ENCODE results near the gene OR8B8. TPM values are rescaled to one million over a fixed set of nuclear protein-coding genes. Genes with fewer than 3 reads are reported as not detected.
"Not testable (repeated sequence)": the region's sequence is repeated elsewhere in the genome, so short reads cannot be mapped to it uniquely, and the experiment has no call there.

Gene OR8B8
- total RNA-seq, 2 donors from 2014 or later, result not detected

DNA sequence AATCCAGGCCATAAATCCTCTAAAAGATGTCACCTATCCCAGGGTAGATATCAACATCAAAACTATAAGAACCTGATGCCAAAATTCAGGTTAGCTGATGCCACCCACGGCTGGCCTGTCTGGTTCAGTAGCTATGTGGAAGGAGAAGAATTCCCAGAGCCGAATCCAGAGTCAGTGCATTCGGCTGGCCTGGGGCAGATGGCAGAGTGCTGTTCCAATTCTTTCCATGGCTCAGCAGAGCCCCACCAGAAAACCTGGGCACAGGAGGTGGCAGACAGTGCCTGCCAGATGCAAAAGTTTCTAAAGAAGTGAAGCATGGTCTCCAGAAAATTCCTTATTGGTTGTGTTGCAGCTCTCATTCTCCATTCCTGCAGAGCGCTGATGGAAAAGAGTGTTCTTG lies 19.9 kb upstream of the OR8B8 start:
- Mint-ChIP-seq H3K27ac (no peak overlapping the region), H3K27me3 (peaks cover 13 to 23% of the 10 kb centered on the region in 2 donors), H3K36me3 (no peaks in the 10 kb centered on the region), H3K9me3 (peaks cover 3% of the 10 kb centered on the region), H3K4me3 (no peak overlapping the region), H3K4me1 (ENCODE audit: low read depth in 2 of 2) (no peaks in the 10 kb centered on the region)
- no peak for ATAC-seq
- no peak for DNase-seq (ENCODE audit: low spot score)

DNA sequence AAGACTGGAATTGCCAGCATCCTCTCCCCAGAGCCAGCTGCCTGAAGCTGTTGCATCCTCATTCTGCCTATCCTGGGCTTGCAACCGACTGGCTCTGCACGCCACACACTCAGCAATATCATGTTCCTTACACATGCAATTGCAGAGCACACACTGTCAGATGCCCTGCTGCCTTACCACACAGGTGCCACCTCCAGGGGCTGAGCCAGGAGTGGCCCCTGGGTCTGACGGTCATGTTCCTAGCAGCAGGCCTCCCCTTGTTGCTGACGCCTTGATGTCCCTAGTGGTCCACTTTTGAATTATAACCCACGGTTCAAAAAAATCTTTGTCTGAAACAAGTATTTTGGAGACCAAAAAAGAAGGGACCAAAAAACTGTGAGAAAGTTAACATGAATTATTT lies 18.5 kb upstream of the OR8B8 start:
- Mint-ChIP-seq H3K36me3 (no peaks in the 10 kb centered on the region), H3K9me3 (peaks cover 3% of the 10 kb centered on the region), H3K4me3 (no peak overlapping the region), H3K4me1 (ENCODE audit: low read depth in 2 of 2) (no peaks in the 10 kb centered on the region), H3K27me3 (peaks cover 10 to 17% of the 10 kb centered on the region in 2 donors), H3K27ac (no peak overlapping the region)
- peak in 1 of 2 donors; percentile 32 for ATAC-seq
- DNase-seq (ENCODE audit: low spot score), result no peak

GRCh38 chr11:124463324-124463723 lies 17.8 kb upstream of the OR8B8 start:
- Mint-ChIP-seq H3K4me3 (no peak overlapping the region), H3K27me3 (peaks cover 10 to 15% of the 10 kb centered on the region in 2 donors), H3K36me3 (no peaks in the 10 kb centered on the region), H3K27ac (no peak overlapping the region), H3K4me1 (ENCODE audit: low read depth in 2 of 2) (no peaks in the 10 kb centered on the region), H3K9me3 (peaks cover 3% of the 10 kb centered on the region)
- no peak for ATAC-seq
- no peak for DNase-seq (ENCODE audit: low spot score)

DNA sequence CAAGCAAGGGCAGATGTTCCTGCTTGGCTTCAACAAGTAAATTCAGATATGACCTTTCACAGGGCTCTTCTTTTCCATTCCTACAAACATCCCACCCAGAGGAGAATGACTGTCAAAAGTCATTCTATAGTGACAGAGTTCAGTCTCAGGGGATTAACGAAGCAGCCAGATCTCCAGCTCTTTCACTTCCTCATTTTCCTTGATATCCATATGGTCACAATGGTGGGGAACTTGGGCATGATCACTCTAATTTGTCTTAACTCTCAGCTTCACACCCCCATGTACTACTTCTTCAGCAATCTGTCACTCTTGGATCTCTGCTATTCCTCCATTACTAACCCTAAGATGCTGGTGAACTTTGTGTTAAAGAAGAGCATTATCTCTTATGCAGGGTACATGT lies 15.0 kb upstream of the OR8B8 start:
- DNase-seq (ENCODE audit: low spot score) (no peak), ATAC-seq (no peak)
- H3K4me3 Mint-ChIP-seq, result no peak overlapping the region
- H3K36me3 Mint-ChIP-seq, result no peaks in the 10 kb centered on the region
- H3K27ac Mint-ChIP-seq, result no peak overlapping the region
- peaks cover 3% of the 10 kb centered on the region for H3K9me3 Mint-ChIP-seq
- no peaks in the 10 kb centered on the region for H3K4me1 Mint-ChIP-seq (ENCODE audit: low read depth in 2 of 2)
- H3K27me3 Mint-ChIP-seq, result peaks cover 7 to 15% of the 10 kb centered on the region in 2 donors

- not testable (repeated sequence) for H3K27ac Mint-ChIP-seq; ATAC-seq; H3K4me1 Mint-ChIP-seq (ENCODE audit: low read depth in 2 of 2); H3K4me3 Mint-ChIP-seq; DNase-seq (ENCODE audit: low spot score); H3K9me3 Mint-ChIP-seq; H3K36me3 Mint-ChIP-seq
- peaks cover 5 to 15% of the 10 kb centered on the region in 2 donors for H3K27me3 Mint-ChIP-seq
These were observed 13.9 kb upstream of the OR8B8 start for GRCh38 chr11:124459379-124459778.

DNA sequence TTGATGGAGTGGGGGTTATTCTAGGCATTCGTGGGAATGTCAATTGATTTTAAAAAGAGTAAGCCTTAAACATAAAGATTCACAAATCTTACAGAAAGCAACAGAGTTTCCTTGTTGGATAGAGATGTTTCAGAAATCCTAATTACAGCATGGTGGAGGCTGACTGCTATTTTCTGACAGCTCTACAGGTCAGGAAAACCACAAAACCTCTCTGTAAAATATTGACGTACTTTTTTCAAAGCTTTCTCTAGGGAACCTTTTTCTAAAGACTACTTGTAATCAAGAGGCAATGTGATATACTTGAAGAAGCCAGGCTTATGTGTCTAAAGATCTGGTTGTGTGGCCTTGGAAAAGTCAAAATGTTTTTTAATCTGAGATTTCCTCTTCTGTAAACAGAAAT lies 9.1 kb upstream of the OR8B8 start:
- H3K27me3 Mint-ChIP-seq, result peaks cover 0 to 5% of the 10 kb centered on the region in 2 donors
- no peak overlapping the region for H3K27ac Mint-ChIP-seq
- H3K4me3 Mint-ChIP-seq, result no peak overlapping the region
- no peaks in the 10 kb centered on the region for H3K36me3 Mint-ChIP-seq
- DNase-seq (ENCODE audit: low spot score) (no peak), ATAC-seq (no peak)
- H3K4me1 Mint-ChIP-seq (ENCODE audit: low read depth in 2 of 2), result peaks cover 0 to 4% of the 10 kb centered on the region in 2 donors
- H3K9me3 Mint-ChIP-seq, result peaks cover 4% of the 10 kb centered on the region

DNA sequence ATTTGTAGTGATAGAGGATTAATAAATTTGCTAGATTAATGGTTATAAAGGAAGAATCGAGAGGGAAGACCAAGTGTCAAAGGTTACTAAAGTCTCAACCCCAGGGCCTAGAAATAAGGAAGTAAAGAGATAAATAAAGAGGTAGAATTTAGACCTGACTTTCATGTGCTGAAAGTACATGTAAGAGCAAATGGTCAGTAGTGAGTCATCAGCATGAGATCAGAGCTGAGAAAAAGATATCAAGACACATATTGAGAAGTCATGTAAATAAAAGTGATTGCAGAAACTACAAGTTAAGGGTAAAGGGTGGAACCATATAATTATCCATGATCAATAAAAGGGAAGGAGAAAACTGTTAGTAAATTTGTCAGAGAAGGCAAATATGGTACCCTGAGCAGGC lies 1.4 kb upstream of the OR8B8 start:
- H3K4me3 Mint-ChIP-seq, result no peak overlapping the region
- H3K27me3 Mint-ChIP-seq, result peaks cover 5 to 20% of the 10 kb centered on the region in 2 donors
- DNase-seq (ENCODE audit: low spot score), result no peak
- no peaks in the 10 kb centered on the region for H3K9me3 Mint-ChIP-seq
- no peaks in the 10 kb centered on the region for H3K36me3 Mint-ChIP-seq
- H3K27ac Mint-ChIP-seq, result no peak overlapping the region
- ATAC-seq, result no peak
- no peaks in the 10 kb centered on the region for H3K4me1 Mint-ChIP-seq (ENCODE audit: low read depth in 2 of 2)

- Mint-ChIP-seq H3K4me1 (ENCODE audit: low read depth in 2 of 2) (no peaks in the 10 kb centered on the region), H3K36me3 (no peaks in the 10 kb centered on the region), H3K27ac (no peak overlapping the region), H3K4me3 (no peak overlapping the region), H3K27me3 (peaks cover 13 to 31% of the 10 kb centered on the region in 2 donors), H3K9me3 (peaks cover 2% of the 10 kb centered on the region)
- ATAC-seq (no peak), DNase-seq (ENCODE audit: low spot score) (no peak)
These were observed 2.6 kb downstream of the OR8B8 start for GRCh38 chr11:124442847-124443246.

- H3K27ac Mint-ChIP-seq, result no peak overlapping the region
- peaks cover 13 to 31% of the 10 kb centered on the region in 2 donors for H3K27me3 Mint-ChIP-seq
- H3K4me1 Mint-ChIP-seq (ENCODE audit: low read depth in 2 of 2), result no peaks in the 10 kb centered on the region
- H3K4me3 Mint-ChIP-seq, result no peak overlapping the region
- DNase-seq (ENCODE audit: low spot score) (no peak), ATAC-seq (no peak)
- H3K36me3 Mint-ChIP-seq, result no peaks in the 10 kb centered on the region
- peaks cover 2% of the 10 kb centered on the region for H3K9me3 Mint-ChIP-seq
These were observed 3.1 kb downstream of the OR8B8 start for GRCh38 chr11:124442442-124442841.

- H3K36me3 Mint-ChIP-seq, result no peaks in the 10 kb centered on the region
- H3K4me3 Mint-ChIP-seq, result no peak overlapping the region
- no peaks in the 10 kb centered on the region for H3K4me1 Mint-ChIP-seq (ENCODE audit: low read depth in 2 of 2)
- no peak overlapping the region for H3K27ac Mint-ChIP-seq
- DNase-seq (ENCODE audit: low spot score) (no peak), ATAC-seq (no peak)
- H3K9me3 Mint-ChIP-seq, result peaks cover 2% of the 10 kb centered on the region
- peaks cover 13 to 31% of the 10 kb centered on the region in 2 donors for H3K27me3 Mint-ChIP-seq
These were observed 4.0 kb downstream of the OR8B8 start for GRCh38 chr11:124441519-124441918.

- no peak for DNase-seq (ENCODE audit: low spot score)
- Mint-ChIP-seq H3K36me3 (no peaks in the 10 kb centered on the region), H3K4me1 (ENCODE audit: low read depth in 2 of 2) (no peaks in the 10 kb centered on the region), H3K27ac (no peak overlapping the region), H3K9me3 (peaks cover 2% of the 10 kb centered on the region), H3K4me3 (no peak overlapping the region), H3K27me3 (peaks cover 13 to 34% of the 10 kb centered on the region in 2 donors)
- ATAC-seq, result no peak
These were observed 4.4 kb downstream of the OR8B8 start for GRCh38 chr11:124441081-124441480.

DNA sequence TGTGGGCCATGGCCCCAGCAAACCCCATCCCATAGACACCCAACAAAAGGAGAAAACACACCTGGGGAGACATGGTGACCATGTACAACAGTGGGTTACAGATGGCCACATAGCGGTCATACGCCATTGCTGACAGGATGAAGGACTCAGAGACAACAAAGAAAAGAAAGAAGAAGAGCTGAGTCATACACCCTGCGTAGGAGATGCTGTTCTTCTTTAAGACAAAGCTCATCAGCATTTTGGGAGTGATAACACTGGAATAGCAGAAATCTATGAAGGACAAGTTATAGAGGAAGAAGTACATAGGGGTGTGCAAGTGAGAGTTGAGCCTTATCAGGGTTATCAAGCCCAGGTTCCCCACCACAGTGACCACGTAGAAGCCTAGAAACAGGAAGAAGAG lies 4.9 kb downstream of the OR8B8 start:
- ATAC-seq (peak in 1 of 2 donors; percentile 45), DNase-seq (ENCODE audit: low spot score) (no peak)
- Mint-ChIP-seq H3K36me3 (no peaks in the 10 kb centered on the region), H3K4me1 (ENCODE audit: low read depth in 2 of 2) (no peaks in the 10 kb centered on the region), H3K9me3 (peaks cover 2% of the 10 kb centered on the region), H3K27ac (no peak overlapping the region), H3K27me3 (peaks cover 13 to 39% of the 10 kb centered on the region in 2 donors), H3K4me3 (no peak overlapping the region)

DNA sequence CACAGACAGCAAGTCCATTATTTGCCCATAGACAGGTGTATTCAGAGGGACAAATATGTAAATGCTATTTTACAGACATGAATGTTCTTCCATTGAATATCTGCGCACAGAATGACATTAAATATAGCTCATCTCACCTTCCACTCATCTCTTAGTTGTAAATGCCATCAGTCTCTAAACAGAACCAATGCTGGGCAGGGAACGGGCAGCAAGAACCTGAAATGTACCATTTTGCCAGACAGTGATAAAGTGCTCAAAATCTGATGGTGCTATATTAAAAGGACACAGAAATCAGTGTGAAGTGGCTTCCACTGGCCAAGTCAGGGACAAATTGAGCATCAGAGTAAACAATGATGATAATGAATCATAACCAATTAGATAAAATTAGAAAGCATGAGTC lies 10.8 kb downstream of the OR8B8 start:
- H3K4me3 Mint-ChIP-seq, result no peak overlapping the region
- no peak overlapping the region for H3K27ac Mint-ChIP-seq
- no peaks in the 10 kb centered on the region for H3K9me3 Mint-ChIP-seq
- H3K36me3 Mint-ChIP-seq, result no peaks in the 10 kb centered on the region
- ATAC-seq, result no peak
- H3K4me1 Mint-ChIP-seq (ENCODE audit: low read depth in 2 of 2), result no peaks in the 10 kb centered on the region
- DNase-seq (ENCODE audit: low spot score), result no peak
- peaks cover 6 to 24% of the 10 kb centered on the region in 2 donors for H3K27me3 Mint-ChIP-seq

DNA sequence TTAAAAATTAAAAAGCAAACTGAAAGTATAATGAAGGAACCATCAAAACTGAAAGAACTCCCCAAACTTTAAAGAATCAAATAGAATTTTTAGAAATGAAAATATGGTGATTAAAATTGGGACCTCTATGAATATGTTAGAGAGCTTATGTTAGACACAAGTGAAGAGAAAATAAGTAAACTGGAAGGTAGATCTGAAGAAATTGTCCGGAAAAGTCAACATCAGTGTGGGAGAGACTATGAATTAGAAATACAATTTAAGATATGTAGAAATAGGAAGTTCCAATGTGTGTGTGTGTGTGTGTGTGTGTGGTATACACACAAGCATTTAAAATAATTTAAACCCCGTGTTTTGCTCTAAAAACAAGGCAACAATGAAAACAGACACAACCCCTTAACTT lies 15.9 kb downstream of the OR8B8 start:
- Mint-ChIP-seq H3K4me1 (ENCODE audit: low read depth in 2 of 2) (no peaks in the 10 kb centered on the region), H3K4me3 (no peak overlapping the region), H3K36me3 (no peaks in the 10 kb centered on the region), H3K27ac (no peak overlapping the region), H3K9me3 (no peaks in the 10 kb centered on the region), H3K27me3 (peaks cover 2 to 8% of the 10 kb centered on the region in 2 donors)
- no peak for DNase-seq (ENCODE audit: low spot score)
- no peak for ATAC-seq

- no peak for DNase-seq (ENCODE audit: low spot score)
- no peaks in the 10 kb centered on the region for H3K36me3 Mint-ChIP-seq
- no peaks in the 10 kb centered on the region for H3K4me1 Mint-ChIP-seq (ENCODE audit: low read depth in 2 of 2)
- no peak within 1 kb of the TSS for H3K4me3 Mint-ChIP-seq
- no peak for ATAC-seq
- no peaks in the 10 kb centered on the region for H3K9me3 Mint-ChIP-seq
- H3K27me3 Mint-ChIP-seq, result peaks cover 2 to 20% of the 10 kb centered on the region in 2 donors
- H3K27ac Mint-ChIP-seq, result no peak within 1 kb of the TSS
These were observed 21.0 kb downstream of the OR8B8 start, which contains the start of gene OR8B4 for GRCh38 chr11:124424384-124424921. TSS of gene OR8B4 (minus strand) at chr11:124424871. CDS start at chr11:124424871, 0 bp downstream.
